Activated CD8-positive, alpha-beta memory T cell treated with anti-CD3 and anti-CD28 coated beads, Interleukin-2, amount 50 U/mL, for 48 hours (primary cell): ENCODE results near the gene PANX1.
"Not testable (repeated sequence)": the region's sequence is repeated elsewhere in the genome, so short reads cannot be mapped to it uniquely, and the experiment has no call there.

Source experiments
- DNase-seq: peaks from one replicate; pipeline ENCODE4 v3.0.0-alpha.2; 2020

PANX1 gene

GRCh38 chr11:94128746-94129511 is at the start of gene PANX1:
PANX1 (plus strand) TSS chr11:94128841; CDS start chr11:94129313, 472 bp downstream.
- peak; percentile 85 for DNase-seq

GRCh38 chr11:94084164-94084563 is 44.5 kb upstream of the PANX1 start:
- no peak for DNase-seq

- no peak for DNase-seq
Observed at GRCh38 chr11:94088906-94089305, 39.7 kb upstream of the PANX1 start.

DNA sequence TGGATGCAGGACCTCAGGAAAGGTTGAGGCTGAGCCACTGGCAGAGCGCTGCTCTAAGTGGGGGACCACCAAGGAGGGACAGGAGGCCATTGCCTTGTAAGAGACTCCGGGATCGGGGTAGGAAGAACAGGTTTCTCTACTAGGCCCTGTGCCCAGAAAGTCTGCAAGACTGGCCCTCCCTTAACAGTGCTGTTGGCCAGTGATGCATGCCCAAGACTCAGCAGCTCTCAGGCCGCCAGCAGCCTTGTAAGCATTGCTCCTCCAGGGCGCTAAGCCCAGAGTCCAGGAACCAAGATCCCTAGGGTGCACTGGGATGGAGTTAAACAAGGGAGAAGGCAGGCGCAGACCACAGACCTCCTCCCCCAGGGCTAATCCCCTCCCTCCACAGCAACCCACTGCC is 39.3 kb upstream of the PANX1 start:
- no peak for DNase-seq

DNA sequence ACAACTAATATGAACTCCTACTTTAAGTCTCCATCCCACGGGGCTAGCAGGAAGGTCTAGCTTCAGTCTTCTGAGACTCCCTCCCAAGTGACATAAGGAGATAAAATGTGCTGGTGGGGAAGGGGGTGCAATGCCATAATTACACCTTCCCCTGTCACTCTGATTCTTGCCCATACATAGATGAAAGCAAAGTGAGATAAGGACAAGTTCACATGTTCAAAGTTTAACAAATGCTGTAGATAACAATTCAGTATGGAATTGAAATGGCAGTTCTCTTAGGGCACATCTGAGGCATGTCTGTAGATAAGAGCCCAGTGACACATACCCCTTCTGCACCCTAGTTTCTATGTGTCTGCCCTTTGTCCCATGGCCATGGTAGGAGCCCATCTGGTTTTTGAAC is 38.2 kb upstream of the PANX1 start:
- DNase-seq: no peak

DNA sequence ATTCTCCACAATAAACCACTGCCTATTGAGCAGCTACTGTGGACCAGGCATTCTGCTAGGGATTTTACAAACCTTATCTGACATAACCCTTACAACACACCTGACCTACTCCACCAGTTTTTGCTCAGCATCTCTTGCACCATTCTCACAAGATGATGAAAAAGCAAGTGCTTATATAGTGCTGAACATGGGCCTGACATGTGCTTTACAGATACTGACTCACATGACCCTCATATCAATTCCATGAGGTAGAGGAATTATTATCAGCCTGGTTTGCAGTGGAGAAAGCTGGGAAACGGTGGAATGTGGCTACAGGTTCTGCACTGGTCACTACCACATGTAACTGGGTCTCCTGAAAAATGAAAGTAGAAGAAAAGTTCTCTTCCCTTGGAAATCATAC is 37.5 kb upstream of the PANX1 start:
- no peak for DNase-seq

- no peak for DNase-seq
Observed at GRCh38 chr11:94100253-94100652, 28.4 kb upstream of the PANX1 start.

- DNase-seq: no peak
Observed at GRCh38 chr11:94103471-94103870, 25.2 kb upstream of the PANX1 start.

- no peak for DNase-seq
Observed at GRCh38 chr11:94104734-94105133, 23.9 kb upstream of the PANX1 start.

DNA sequence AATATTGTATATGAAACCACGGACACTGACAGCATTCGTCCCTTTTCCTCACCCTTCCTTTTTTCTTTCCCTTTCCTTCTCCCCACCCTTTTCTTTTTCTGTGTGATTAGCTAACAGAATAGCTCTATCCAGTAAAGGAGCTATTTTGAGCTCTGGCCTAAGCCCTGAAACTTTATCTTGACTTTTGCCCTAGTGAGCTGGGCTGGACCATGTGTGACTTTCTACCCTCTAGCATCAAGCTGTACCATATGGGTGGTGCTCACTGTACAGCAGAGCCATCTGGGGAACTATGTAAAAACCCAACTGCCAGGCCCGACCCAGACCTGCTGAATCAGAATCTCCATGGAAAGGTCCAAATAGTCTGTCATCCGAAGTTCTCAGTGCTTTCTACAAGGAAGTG is 21.9 kb upstream of the PANX1 start:
- no peak for DNase-seq

GRCh38 chr11:94107363-94107762 is 21.3 kb upstream of the PANX1 start:
- no peak for DNase-seq

GRCh38 chr11:94111241-94111640 is 17.4 kb upstream of the PANX1 start:
- DNase-seq: no peak

DNA sequence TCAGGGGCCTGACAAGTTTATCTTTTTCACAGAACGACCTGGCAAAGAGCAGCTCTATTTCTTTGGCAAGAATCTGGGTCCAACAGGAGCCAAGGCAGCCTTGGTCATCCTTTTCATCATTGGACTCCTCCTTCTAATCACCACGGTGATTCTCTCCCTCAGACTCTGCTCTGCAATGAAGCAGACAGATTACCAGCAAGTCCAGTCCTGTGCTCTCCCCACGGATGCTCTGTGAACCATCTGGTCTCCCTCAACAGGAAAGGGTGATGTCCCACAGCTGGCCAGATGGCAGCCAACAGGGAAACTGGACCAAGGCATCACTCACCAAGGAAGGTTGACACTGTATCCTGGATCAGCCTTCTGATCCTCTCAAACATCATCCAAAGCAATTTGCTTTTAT is 17.0 kb upstream of the PANX1 start:
- DNase-seq: no peak

DNA sequence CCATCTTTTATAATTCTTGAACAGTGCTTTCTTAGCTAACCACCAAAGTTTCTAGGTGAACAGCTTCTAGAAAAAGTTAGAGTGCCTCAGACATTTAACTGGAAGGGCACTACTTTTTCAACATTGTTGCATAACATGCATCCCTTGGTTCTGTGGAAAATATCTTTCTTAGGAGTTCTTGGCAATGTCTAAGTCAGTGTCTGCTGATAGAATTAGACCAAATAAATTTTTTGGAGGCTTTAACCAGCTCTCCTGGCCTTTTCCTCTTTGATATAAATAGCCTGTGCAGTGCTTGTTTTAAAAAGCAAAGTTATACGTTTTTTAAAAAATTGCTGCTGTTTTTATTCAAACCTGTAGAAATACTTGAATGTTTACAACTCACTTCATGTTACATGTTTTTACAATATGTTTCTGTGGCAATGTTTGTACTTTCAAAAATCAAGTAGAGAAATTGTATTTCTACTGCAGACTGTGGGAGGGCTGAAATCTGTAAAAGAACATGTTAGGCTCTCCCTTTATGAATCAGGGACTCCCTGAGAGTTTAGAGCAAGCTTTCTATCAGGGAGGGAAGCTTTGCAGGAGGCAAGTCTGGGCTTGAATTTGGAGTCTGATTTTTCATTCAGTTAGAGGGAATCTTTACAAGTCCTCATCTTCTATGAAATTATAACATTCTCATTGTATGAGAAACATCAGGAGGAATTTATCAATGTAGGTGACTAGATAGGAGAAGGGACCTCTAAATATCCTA is 16.3 kb upstream of the PANX1 start:
- DNase-seq: no peak

- DNase-seq: no peak
Observed at GRCh38 chr11:94117197-94117574, 11.5 kb upstream of the PANX1 start.

DNA sequence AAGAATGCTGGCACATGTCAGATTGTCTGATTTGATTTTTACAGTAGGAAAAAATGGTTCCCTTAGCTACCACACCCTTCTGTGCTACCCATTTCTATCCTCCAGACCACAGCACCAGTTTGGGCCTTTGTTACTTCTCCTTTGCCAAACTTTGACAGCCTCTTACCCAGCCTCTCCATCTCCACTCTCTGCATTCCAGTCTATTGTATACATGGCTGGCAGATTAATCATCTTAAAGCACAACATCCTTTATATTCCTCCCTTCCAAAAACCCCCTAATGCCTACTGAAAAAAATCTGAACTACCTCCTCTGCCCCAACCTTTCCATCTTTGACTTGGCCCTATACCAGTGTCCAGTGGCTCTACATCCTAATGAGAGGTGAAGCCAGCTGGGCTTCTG is 10.8 kb upstream of the PANX1 start:
- DNase-seq: no peak

DNA sequence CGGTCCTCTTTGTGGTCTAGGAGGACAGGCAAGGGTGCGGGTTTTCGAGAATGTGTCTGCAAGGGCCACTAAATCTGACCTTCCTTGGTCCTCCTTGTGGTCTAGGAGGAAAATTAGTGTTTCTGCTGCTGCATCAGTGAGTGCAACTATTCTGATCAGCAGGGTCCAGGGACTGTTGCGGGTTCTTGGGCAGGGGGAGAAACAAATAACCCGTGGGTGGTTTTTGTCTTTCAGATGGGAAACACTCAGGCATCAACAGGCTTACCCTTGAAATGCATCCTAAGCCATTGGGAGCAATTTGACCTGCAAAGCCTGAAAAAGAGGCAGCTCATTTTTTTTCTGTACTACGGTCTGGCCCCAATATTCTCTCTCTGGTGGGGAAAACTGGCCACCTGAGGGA is 9.0 kb upstream of the PANX1 start:
- DNase-seq: not testable (repeated sequence)

- DNase-seq: not testable (repeated sequence)
Observed at GRCh38 chr11:94120516-94120915, 8.1 kb upstream of the PANX1 start.

GRCh38 chr11:94120946-94121345 is 7.7 kb upstream of the PANX1 start:
- no peak for DNase-seq

GRCh38 chr11:94125407-94126115 is 3.1 kb upstream of the PANX1 start:
- no peak for DNase-seq

- no peak for DNase-seq
Observed at GRCh38 chr11:94127638-94128037, 1.0 kb upstream of the PANX1 start.

- peak; percentile 69 for DNase-seq
Observed at GRCh38 chr11:94128291-94128745, 323 bp upstream of the PANX1 start.

DNA sequence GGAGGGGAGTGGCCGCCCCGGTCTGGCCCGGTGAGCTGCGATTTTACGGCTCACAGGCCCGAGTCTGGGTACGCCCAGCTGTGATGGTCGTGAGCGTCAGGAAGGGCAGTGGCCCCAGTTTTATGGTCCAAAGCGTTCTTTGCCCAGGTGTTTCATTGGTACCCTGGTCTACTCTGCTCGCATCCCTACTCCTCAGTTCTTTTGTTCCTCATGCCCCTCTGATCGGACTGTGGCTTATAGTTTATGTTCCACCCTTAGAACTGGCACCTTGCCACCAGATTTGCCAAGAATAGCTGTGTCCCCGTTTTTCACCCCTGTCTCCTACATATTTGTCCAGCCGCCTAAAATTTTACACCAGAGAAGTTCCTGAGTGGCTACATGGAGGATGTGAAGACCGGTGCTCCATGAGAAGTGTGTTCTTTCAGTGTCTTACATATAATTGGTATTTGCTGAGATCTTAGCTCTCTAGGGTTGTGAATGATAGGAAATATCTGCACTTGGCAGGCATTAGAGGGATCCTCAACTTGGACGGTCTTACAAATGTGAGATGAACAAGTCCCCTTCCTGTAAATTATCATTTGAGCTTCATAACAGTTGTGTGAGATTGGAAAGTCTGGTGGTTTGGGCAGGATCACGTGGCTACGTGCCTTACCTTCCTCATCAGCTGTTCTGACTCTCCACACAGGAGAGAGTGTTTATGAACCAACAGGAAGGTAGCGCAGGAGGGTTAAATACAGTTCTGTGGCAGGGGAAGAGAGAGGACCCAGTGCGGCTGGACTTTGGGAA is 1.1 kb downstream of the PANX1 start:
- DNase-seq: no peak
